Heart left ventricle (tissue), 13 donors: ENCODE data around the gene PEX7.

Source experiments
- CTCF ChIP-seq, 12 donors: fragments of 200-600 bp; sonication (generic) in 4 of 12; IDR thresholded peaks; one replicate each; pipeline versions ENCODE4 v1.5.0 to v1.8.0; 2018 to 2022; ENCODE audit warnings: antibody characterized with exemption in 12 of 12, mild to moderate bottlenecking in 5 of 12
- POLR2A ChIP-seq, 2 donors: fragments of 450-650 bp; IDR thresholded peaks; one replicate each; pipeline ENCODE4 v1.6.1; 2017; ENCODE audit warnings: antibody characterized with exemption in 2 of 2, mild to moderate bottlenecking in 2 of 2, moderate library complexity in 2 of 2
- donor health status: ischemic (EF 13 %, LVEDD 7.1; RV severe dilation, severe dysfunction).
- donor health status: DM: no; HTN: yes; CAD: no.
- donor health status: DM: no; HTN: no; CAD: no.
- donor health status: ischemic (EF 25% LVEDD 6.9; RV normal size, moderate dysfunction).
- donor health status: ischemic (EF 25% LVEDD 5.7; RV mildly dilated, moderate dysfunction).
- donor health status: ischemic (EF 35%, LVEDD 5.7; RV mildly dilated, moderate dysfunction).
- donor health status: nonischemic (EF 11% LVEDD 7.7; RV severe dilation, severe dysfunction).
- donor health status: DM: yes; HTN: yes; CAD: no.
- donor health status: PGD.
- donor health status: ischemic (EF 29% LVEDD 5.4; RV normal size, mild dysfunction).
- donor health status: nonischemic (EF 23%, LVEDD 6.1; RV moderate dilation, normal function).

- TF ChIP-seq CTCF (IDR thresholded peaks at IDR 0.05) (no peak), POLR2A (IDR thresholded peaks at IDR 0.05) (no peak)
Measured at GRCh38 chr6:136960781-136961180, 138.4 kb downstream of the PEX7 start.
